GM12878 (cell line): ENCODE results near the gene ACSF2. TPM values are rescaled to one million over a fixed set of nuclear protein-coding genes. Genes with fewer than 3 reads are reported as not detected.

Experiments used
- ATAC-seq: fragments of 200-7000 bp; cut with Tn5 transposase; 3 replicates; pipeline ENCODE4 v1.9.1; 2020; ENCODE audit warnings: mild to moderate bottlenecking, moderate library complexity
- BruUV-seq: library from RNA; stranded (reverse); fragments of 400-500 nt; replicated peaks from 2 replicates; lab custom pipeline; 2021; lab: Mats Ljungman, UMichigan
- CTCF ChIA-PET: fragments of 300-600 bp; sonication (Branson Sonifier 250); formaldehyde crosslinking; extraction: SDS; loops from one replicate; lab custom pipeline; 2021; ENCODE audit warnings: inconsistent platforms; lab: Yijun Ruan, JAX
- POLR2A ChIA-PET: fragments of 350-600 bp; formaldehyde crosslinking; extraction: SDS; loops from one replicate; lab custom pipeline; 2021; ENCODE audit warnings: inconsistent platforms; lab: Charles Lee
- RAD21 ChIA-PET: fragments of 300-600 bp; sonication (Branson Sonifier 250); formaldehyde crosslinking; loops from one replicate; lab custom pipeline; 2023; ENCODE audit warnings: antibody characterized with exemption; ENCODE audit not compliant: unreplicated experiment; lab: Charles Lee
- SMC1A ChIA-PET: fragments of 300-600 bp; sonication (Branson Sonifier 250); formaldehyde crosslinking; loops from one replicate; lab custom pipeline; 2023; ENCODE audit not compliant: unreplicated experiment, uncharacterized antibody; lab: Charles Lee
- DNase-seq: peaks from one replicate; pipeline ENCODE4 v3.0.0-alpha.2; 2011; ENCODE audit warnings: low read depth, low spot score
- FAIRE-seq: peaks from 3 replicates; lab custom pipeline; 2011; peaks lifted over from hg19 to GRCh38; lab: Jason Lieb, UNC
- H2AFZ ChIP-seq: 2 replicates; pipeline ENCODE4 v1.6.0; 2011; ENCODE audit warnings: low read depth, low read length, control low read depth; ENCODE audit not compliant: control insufficient read depth
- H3K27ac ChIP-seq: 2 replicates; pipeline ENCODE4 v1.5.1; 2011; ENCODE audit warnings: control low read depth; ENCODE audit not compliant: control insufficient read depth, insufficient read depth
- H3K27me3 ChIP-seq, 2 experiments: replicated peaks in 1 of 2; 2 replicates each; pipeline versions ENCODE4 v1.6.0 to v1.6.1; 2011; ENCODE audit warnings: low read length in 1 of 2; ENCODE audit not compliant: control insufficient read depth in 2 of 2, insufficient read depth in 2 of 2
- H3K36me3 ChIP-seq, 2 experiments: 2 replicates each; pipeline ENCODE4 v1.5.1; 2011; ENCODE audit warnings: low read length in 1 of 2; ENCODE audit not compliant: control insufficient read depth in 2 of 2, insufficient read depth in 2 of 2
- H3K4me1 ChIP-seq: 2 replicates; pipeline ENCODE4 v1.6.1; 2011; ENCODE audit warnings: mild to moderate bottlenecking, low read length, moderate library complexity, mixed read lengths; ENCODE audit not compliant: control insufficient read depth, insufficient read depth
- H3K4me2 ChIP-seq: 2 replicates; pipeline ENCODE4 v1.6.0; 2011; ENCODE audit warnings: control low read depth; ENCODE audit not compliant: control insufficient read depth, insufficient read depth
- H3K4me3 ChIP-seq: fragments of 200-600 bp; sonication (generic); 2 replicates; pipeline ENCODE4 v1.5.1; 2016
- H3K79me2 ChIP-seq: 2 replicates; pipeline ENCODE4 v1.6.0; 2011; ENCODE audit warnings: low read length; ENCODE audit not compliant: control insufficient read depth, insufficient read depth
- H3K9ac ChIP-seq: 2 replicates; pipeline ENCODE4 v1.8.0; 2011; ENCODE audit warnings: low read length, control low read depth, mixed read lengths; ENCODE audit not compliant: control insufficient read depth, insufficient read depth
- H3K9me3 ChIP-seq: replicated peaks from 3 replicates; pipeline ENCODE4 v1.5.1; 2011; ENCODE audit warnings: mild to moderate bottlenecking, low read length; ENCODE audit not compliant: control insufficient read depth, insufficient read depth
- H4K20me1 ChIP-seq: 2 replicates; pipeline ENCODE4 v1.6.0; 2011; ENCODE audit not compliant: control insufficient read depth, insufficient read depth
- CEBPB ChIP-seq, 2 experiments: fragments of 150-350 bp in 1 of 2; IDR thresholded peaks; 2 replicates each; pipeline ENCODE4 v1.6.1; 2012 to 2014; ENCODE audit warnings: low read depth in 2 of 2, low read length in 2 of 2, borderline replicate concordance in 1 of 2, inconsistent platforms in 1 of 2
- HDAC2 ChIP-seq: fragments of 200-600 bp; sonication (generic); IDR thresholded peaks from 2 replicates; pipeline ENCODE4 v1.6.1; 2017
- MAX ChIP-seq: IDR thresholded peaks from 2 replicates; pipeline ENCODE4 v1.6.1; 2012; ENCODE audit warnings: low read depth, low read length, improper control_type of control experiment
- MYC ChIP-seq: IDR thresholded peaks from 2 replicates; pipeline ENCODE4 v1.6.1; 2011; ENCODE audit warnings: mild to moderate bottlenecking, low read length, moderate library complexity, inconsistent platforms; ENCODE audit not compliant: insufficient read depth, insufficient replicate concordance, insufficient read length, severe bottlenecking
- RFX5 ChIP-seq: IDR thresholded peaks from 2 replicates; pipeline ENCODE4 v1.6.1; 2011; ENCODE audit warnings: low read depth, low read length, improper control_type of control experiment
- RUNX3 ChIP-seq: IDR thresholded peaks from 2 replicates; pipeline ENCODE4 v1.6.1; 2012; ENCODE audit warnings: low read length, inconsistent platforms
- SIX5 ChIP-seq: IDR thresholded peaks from 2 replicates; pipeline ENCODE4 v1.6.1; 2011; ENCODE audit warnings: mild to moderate bottlenecking, low read depth, low read length, moderate library complexity; ENCODE audit not compliant: severe bottlenecking
- SRF ChIP-seq, 2 experiments: IDR thresholded peaks; 2 replicates each; pipeline ENCODE4 v1.6.1; 2011; ENCODE audit warnings: low read depth in 2 of 2, low read length in 2 of 2, mild to moderate bottlenecking in 1 of 2, moderate library complexity in 1 of 2
- TCF3 ChIP-seq: IDR thresholded peaks from 2 replicates; pipeline ENCODE4 v1.6.1; 2012; ENCODE audit warnings: low read depth, mild to moderate bottlenecking, low read length, borderline replicate concordance; ENCODE audit not compliant: insufficient read depth
- YBX1 ChIP-seq: fragments of 450-650 bp; IDR thresholded peaks from 2 replicates; pipeline ENCODE4 v1.6.1; 2016; ENCODE audit warnings: antibody characterized with exemption
- ZNF592 ChIP-seq: fragments of 450-650 bp; IDR thresholded peaks from 2 replicates; pipeline ENCODE4 v1.6.1; 2017; ENCODE audit warnings: mild to moderate bottlenecking, moderate library complexity
- WGBS: methylation state at CpG from one replicate; pipeline ENCODE4 v1.1.6; 2016; ENCODE audit warnings: low lambda C conversion rate; ENCODE audit not compliant: insufficient replicate concordance, insufficient coverage; ENCODE audit errors: missing lambda C conversion rate; 5-methylcytosine and 5-hydroxymethylcytosine counted together
- in situ Hi-C: fragments of 300-500 bp; cut with MboI; formaldehyde crosslinking; loops from 9 replicates; pipeline ENCODE4 v1.14.3; 2018; ENCODE audit warnings: mixed read lengths
- intact Hi-C: fragments of 100-400 bp; cut with micrococcal nuclease; formaldehyde crosslinking; loops from one replicate; pipeline ENCODE4 v1.14.2; 2022; ENCODE audit not compliant: unreplicated experiment
- polyA plus RNA-seq, 11 experiments: library from polyadenylated mRNA; depleted of rRNA in 4 of 11; unstranded in 6 of 11; stranded (reverse) in 5 of 11; fragments of >200 nt; fragmentation: Nextera tagmentation in 4 of 11; fragmentation: Illumina TruSeq in 1 of 11; extraction: Ambion mirVana in 4 of 11; extraction: Trizol in 1 of 11; gene quantifications; 1 replicate in 1 of 11; 2 replicates in 10 of 11; pipeline versions ENCODE4 v1.2.1 to v1.2.3, GENCODE V29; 2011 to 2016; ENCODE audit warnings: inconsistent platforms in 2 of 11, missing spikeins in 2 of 11, low read depth in 1 of 11
- total RNA-seq, 4 experiments: library from RNA; depleted of rRNA in 3 of 4; stranded (reverse); fragments of >200 nt in 3 of 4; fragmentation: Illumina TruSeq in 1 of 4; extraction: Trizol in 1 of 4; gene quantifications; 2 replicates each; pipeline versions ENCODE4 v1.2.1 to v1.2.3, GENCODE V29; 2013 to 2021

ACSF2 gene
- total and polyA plus RNA-seq, 10 of the 15 experiments (the other 5 are each of a cell fraction or from before 2014, with no cell fraction given): 7.1 to 32.8 (median 16.8) TPM

DNA sequence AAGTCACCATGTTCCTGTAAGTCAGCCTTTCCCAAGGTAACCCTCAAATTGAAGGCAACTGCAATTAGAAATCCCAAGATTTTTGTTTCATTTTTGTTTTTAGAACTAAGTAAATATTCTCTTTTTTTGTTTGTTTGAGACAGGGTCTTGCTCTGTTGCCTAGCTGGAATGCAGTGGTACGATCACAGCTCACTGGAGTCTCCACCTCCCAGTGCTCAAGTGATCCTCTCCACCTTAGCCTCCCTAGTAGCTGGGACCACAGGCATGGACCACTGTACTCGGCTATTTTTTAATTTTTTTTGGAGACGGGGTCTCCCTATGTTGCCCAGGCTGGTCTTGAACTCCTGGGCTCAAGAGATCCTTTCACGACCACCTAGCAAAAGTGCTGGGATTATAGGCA is 18.1 kb upstream of the ACSF2 start:
- no peaks in the 10 kb centered on the region for H3K27me3 ChIP-seq

GRCh38 chr17:50412188-50412732 is 13.8 kb upstream of the ACSF2 start:
- H2AFZ ChIP-seq: no peak overlapping the region
- ChIA-PET POLR2A (no interaction called here), RAD21 (interaction anchor here (0.8 to 1.2 kb wide), 2 partner anchors 10 to 14 kb away, joined by 3 read pairs; no protein-coding TSS in a partner anchor), SMC1A (interaction anchor here (0.6 to 1.3 kb wide), 2 partner anchors 10 to 14 kb away, joined by 4 read pairs; no protein-coding TSS in a partner anchor), CTCF (interaction anchor here (0.9 to 1.3 kb wide), 3 partner anchors 15 to 142 kb away, joined by 3 to 6 read pairs (median 3); partner anchors contain the start of gene LRRC59)
- H3K9ac ChIP-seq: no peak overlapping the region
- no peak for TF ChIP-seq RUNX3
- TF ChIP-seq SRF (IDR thresholded peaks at IDR 0.05; ENCODE audit: low read depth in 2 of 2, low read length in 2 of 2): no peak
- no peak for TF ChIP-seq YBX1
- no peak for TF ChIP-seq ZNF592
- TF ChIP-seq SIX5: no peak
- TF ChIP-seq MAX: no peak
- in situ Hi-C loops: loop anchor here (5.0 kb wide), 1 partner anchor 50 kb away; no protein-coding TSS in a partner anchor
- no peak overlapping the region for H3K4me2 ChIP-seq
- WGBS: 50% methylated on average over 4 of the region's 4 CpGs
- intact Hi-C loops: no loop called here
- no TSS peak for BruUV-seq
- no peak overlapping the region for H3K4me3 ChIP-seq
- FAIRE-seq (no peak), DNase-seq (no peak), ATAC-seq (no peak)
- no peak overlapping the region for H3K27ac ChIP-seq
- H3K36me3 ChIP-seq: no peaks in the 10 kb centered on the region
- H3K9me3 ChIP-seq: no peaks in the 10 kb centered on the region; the same call in 2 of the 3 replicates
- H3K4me1 ChIP-seq: no peaks in the 10 kb centered on the region
- no peaks in the 10 kb centered on the region for H3K27me3 ChIP-seq
- H4K20me1 ChIP-seq: no peaks in the 10 kb centered on the region
- no peaks in the 10 kb centered on the region for H3K79me2 ChIP-seq

More for the DNA sequence above, 18.1 kb upstream of the ACSF2 start:
- H2AFZ ChIP-seq: no peak overlapping the region
- no peak for DNase-seq
- no peak overlapping the region for H3K9ac ChIP-seq
- H3K36me3 ChIP-seq: no peaks in the 10 kb centered on the region
- no peaks in the 10 kb centered on the region for H3K79me2 ChIP-seq
- in situ Hi-C loops: no loop called here
- SMC1A ChIA-PET: no interaction called here
- no peak overlapping the region for H3K4me3 ChIP-seq
- POLR2A ChIA-PET: no interaction called here
- TF ChIP-seq HDAC2: no peak
- no peak for TF ChIP-seq CEBPB (IDR thresholded peaks at IDR 0.05; ENCODE audit: borderline replicate concordance in 1 of 2, low read depth in 2 of 2, low read length in 2 of 2)
- no peak for TF ChIP-seq TCF3
- no peak for TF ChIP-seq RFX5
- no peak for TF ChIP-seq MYC
- no peaks in the 10 kb centered on the region for H3K4me1 ChIP-seq
- 21% methylated on average over 4 of the region's 4 CpGs for WGBS
- no peak overlapping the region for H3K4me2 ChIP-seq
- no peaks in the 10 kb centered on the region; the same call in 2 of the 3 replicates for H3K9me3 ChIP-seq
- H3K27ac ChIP-seq: no peak overlapping the region
- intact Hi-C loops: no loop called here
- no peak for FAIRE-seq
- ATAC-seq: no peak
- CTCF ChIA-PET: interaction anchor here (5.5 kb wide), 1 partner anchor 11 kb away, joined by 43 read pairs; the partner anchor contains the start of gene LRRC59
- H4K20me1 ChIP-seq: no peaks in the 10 kb centered on the region
- no TSS peak for BruUV-seq
- RAD21 ChIA-PET: no interaction called here
